ENCODE measurements around the gene NTNG1.

The NTNG1 gene

DNA sequence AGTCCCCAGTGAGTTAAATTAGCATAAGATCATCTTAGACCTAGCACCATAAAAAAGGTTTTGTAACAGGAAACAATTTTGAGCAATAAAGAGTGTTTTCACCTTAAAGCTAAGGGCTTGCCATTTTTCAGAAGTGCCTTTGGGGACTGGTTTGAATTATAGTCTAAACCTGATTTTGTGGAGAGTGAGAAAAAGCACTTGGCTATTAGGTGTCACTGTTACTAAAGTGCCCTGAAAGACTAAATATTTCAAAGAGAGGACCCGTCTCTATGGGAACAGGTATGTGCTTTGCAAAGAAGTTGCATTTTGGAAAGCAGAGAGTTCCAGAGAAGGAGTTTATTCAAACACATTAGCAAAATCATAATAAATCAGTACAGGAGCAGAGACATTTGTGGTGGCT lies 9.1 kb downstream of the NTNG1 start:
- TF ChIP-seq POLR2AphosphoS5 (IDR thresholded peaks at IDR 0.05; ENCODE audit: low read depth, low read length) (no peak), SIN3A (IDR thresholded peaks at IDR 0.05; ENCODE audit: borderline replicate concordance, insufficient read depth, low read length) (no peak), FOXP2 (optimal IDR thresholded peaks at IDR 0.05; ENCODE audit: borderline replicate concordance, extremely low read depth, extremely low read length, insufficient read depth) (no peak), TAF1 (IDR thresholded peaks at IDR 0.05; ENCODE audit: borderline replicate concordance, insufficient read depth, low read length) (no peak)
- TF ChIP-seq, protein P1, sequence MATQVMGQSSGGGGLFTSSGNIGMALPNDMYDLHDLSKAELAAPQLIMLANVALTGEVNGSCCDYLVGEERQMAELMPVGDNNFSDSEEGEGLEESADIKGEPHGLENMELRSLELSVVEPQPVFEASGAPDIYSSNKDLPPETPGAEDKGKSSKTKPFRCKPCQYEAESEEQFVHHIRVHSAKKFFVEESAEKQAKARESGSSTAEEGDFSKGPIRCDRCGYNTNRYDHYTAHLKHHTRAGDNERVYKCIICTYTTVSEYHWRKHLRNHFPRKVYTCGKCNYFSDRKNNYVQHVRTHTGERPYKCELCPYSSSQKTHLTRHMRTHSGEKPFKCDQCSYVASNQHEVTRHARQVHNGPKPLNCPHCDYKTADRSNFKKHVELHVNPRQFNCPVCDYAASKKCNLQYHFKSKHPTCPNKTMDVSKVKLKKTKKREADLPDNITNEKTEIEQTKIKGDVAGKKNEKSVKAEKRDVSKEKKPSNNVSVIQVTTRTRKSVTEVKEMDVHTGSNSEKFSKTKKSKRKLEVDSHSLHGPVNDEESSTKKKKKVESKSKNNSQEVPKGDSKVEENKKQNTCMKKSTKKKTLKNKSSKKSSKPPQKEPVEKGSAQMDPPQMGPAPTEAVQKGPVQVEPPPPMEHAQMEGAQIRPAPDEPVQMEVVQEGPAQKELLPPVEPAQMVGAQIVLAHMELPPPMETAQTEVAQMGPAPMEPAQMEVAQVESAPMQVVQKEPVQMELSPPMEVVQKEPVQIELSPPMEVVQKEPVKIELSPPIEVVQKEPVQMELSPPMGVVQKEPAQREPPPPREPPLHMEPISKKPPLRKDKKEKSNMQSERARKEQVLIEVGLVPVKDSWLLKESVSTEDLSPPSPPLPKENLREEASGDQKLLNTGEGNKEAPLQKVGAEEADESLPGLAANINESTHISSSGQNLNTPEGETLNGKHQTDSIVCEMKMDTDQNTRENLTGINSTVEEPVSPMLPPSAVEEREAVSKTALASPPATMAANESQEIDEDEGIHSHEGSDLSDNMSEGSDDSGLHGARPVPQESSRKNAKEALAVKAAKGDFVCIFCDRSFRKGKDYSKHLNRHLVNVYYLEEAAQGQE (IDR thresholded peaks at IDR 0.05; ENCODE audit: insufficient read depth in 1 of 2, low read depth in 2 of 2, low read length in 2 of 2), result no peak

DNA sequence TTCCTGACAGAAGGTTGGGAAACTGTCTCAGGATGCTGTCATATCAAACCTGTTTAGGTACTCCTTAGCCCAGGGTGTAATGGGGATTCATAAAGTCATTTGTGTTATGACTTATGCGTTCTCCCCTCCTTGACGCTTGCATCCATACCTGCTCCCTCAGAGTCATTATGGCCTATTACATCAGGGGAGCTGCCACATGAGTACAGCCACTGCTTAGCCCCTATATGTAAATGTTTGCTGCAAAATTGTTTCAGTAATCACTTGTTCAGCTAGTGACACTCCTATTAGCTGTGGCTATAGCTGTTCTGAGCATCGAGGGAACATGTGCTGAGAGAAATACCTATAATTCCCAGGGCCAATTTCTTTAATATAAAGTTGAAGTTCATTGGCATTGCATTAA lies 10.5 kb downstream of the NTNG1 start:
- TF ChIP-seq POLR2AphosphoS5 (IDR thresholded peaks at IDR 0.05; ENCODE audit: low read depth, low read length) (no peak), TAF1 (IDR thresholded peaks at IDR 0.05; ENCODE audit: borderline replicate concordance, insufficient read depth, low read length) (no peak), SIN3A (IDR thresholded peaks at IDR 0.05; ENCODE audit: borderline replicate concordance, insufficient read depth, low read length) (no peak), FOXP2 (optimal IDR thresholded peaks at IDR 0.05; ENCODE audit: borderline replicate concordance, extremely low read depth, extremely low read length, insufficient read depth) (no peak)
- TF ChIP-seq, protein P1 (IDR thresholded peaks at IDR 0.05; ENCODE audit: insufficient read depth in 1 of 2, low read depth in 2 of 2, low read length in 2 of 2), result no peak

DNA sequence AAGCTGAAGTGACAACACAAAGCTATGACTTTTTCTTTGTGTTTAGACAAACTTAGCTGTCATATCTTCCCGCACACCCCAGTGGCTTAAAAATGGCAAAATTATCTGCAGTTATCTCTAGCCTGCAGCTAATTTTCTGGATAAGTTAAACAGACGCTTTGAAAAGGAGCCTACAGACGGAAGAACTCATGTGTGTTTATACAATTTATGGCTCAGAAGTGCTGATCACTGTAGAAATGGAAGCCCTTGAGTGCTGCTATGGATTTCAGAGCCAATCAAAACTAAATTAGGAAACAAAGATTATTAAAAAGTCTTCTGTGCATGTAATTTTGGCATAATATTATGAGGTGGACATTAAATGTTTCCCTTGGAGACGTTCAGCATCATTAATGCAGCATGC lies 11.6 kb downstream of the NTNG1 start:
- TF ChIP-seq, protein P1 (IDR thresholded peaks at IDR 0.05; ENCODE audit: insufficient read depth in 1 of 2, low read depth in 2 of 2, low read length in 2 of 2), result no peak
- TF ChIP-seq TAF1 (IDR thresholded peaks at IDR 0.05; ENCODE audit: borderline replicate concordance, insufficient read depth, low read length) (no peak), FOXP2 (optimal IDR thresholded peaks at IDR 0.05; ENCODE audit: borderline replicate concordance, extremely low read depth, extremely low read length, insufficient read depth) (no peak), POLR2AphosphoS5 (IDR thresholded peaks at IDR 0.05; ENCODE audit: low read depth, low read length) (no peak), SIN3A (IDR thresholded peaks at IDR 0.05; ENCODE audit: borderline replicate concordance, insufficient read depth, low read length) (no peak)

DNA sequence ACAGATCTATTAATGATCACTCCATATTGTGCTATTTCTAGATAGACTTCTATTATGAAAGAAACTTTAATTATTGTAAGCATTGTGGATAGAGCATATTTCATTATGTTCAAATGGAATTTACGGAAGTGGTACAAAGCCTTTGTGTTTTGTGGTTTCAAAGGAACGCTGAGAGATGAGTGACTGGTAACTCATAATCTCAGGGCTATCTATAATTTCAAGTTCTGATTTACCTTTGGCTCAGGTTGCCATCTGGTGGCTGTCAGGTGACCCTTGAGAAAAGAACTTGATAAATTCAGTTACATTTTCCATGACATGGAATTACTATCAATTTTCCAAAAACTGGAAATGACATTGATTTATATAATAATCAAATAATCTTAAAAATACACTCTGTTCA lies 12.2 kb downstream of the NTNG1 start:
- TF ChIP-seq, protein P1 (IDR thresholded peaks at IDR 0.05; ENCODE audit: insufficient read depth in 1 of 2, low read depth in 2 of 2, low read length in 2 of 2), result no peak
- TF ChIP-seq POLR2AphosphoS5 (IDR thresholded peaks at IDR 0.05; ENCODE audit: low read depth, low read length) (no peak), TAF1 (IDR thresholded peaks at IDR 0.05; ENCODE audit: borderline replicate concordance, insufficient read depth, low read length) (no peak)

DNA sequence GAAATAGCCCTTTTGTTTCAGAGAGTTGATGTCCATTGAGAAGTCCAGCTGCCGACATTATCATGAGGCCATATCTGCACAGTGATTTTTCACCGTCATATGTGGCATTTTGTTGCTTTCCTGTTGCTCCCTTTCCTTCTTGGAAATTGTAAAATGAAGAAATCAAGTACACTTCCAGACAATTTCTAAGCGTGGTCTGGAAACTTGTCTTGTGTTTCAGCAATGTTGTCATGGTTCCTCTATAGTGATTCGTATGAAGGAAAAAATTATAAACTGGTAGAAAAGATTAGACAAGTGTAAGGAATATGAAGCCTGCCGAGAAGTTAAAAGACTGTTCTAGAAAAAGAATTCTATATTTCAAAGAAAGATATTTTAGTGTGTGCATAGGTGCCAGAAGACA lies 17.7 kb downstream of the NTNG1 start:
- TF ChIP-seq, protein P1 (IDR thresholded peaks at IDR 0.05; ENCODE audit: insufficient read depth in 1 of 2, low read depth in 2 of 2, low read length in 2 of 2), result no peak
- TF ChIP-seq POLR2AphosphoS5 (IDR thresholded peaks at IDR 0.05; ENCODE audit: low read depth, low read length) (no peak), TAF1 (IDR thresholded peaks at IDR 0.05; ENCODE audit: borderline replicate concordance, insufficient read depth, low read length) (no peak), SIN3A (IDR thresholded peaks at IDR 0.05; ENCODE audit: borderline replicate concordance, insufficient read depth, low read length) (no peak), FOXP2 (optimal IDR thresholded peaks at IDR 0.05; ENCODE audit: borderline replicate concordance, extremely low read depth, extremely low read length, insufficient read depth) (no peak)
